Measurements from ENCODE around the gene TMEM121.
A peak's percentile ranks its signal among the peaks of the same experiment; 100 is the strongest.

Gene TMEM121

DNA sequence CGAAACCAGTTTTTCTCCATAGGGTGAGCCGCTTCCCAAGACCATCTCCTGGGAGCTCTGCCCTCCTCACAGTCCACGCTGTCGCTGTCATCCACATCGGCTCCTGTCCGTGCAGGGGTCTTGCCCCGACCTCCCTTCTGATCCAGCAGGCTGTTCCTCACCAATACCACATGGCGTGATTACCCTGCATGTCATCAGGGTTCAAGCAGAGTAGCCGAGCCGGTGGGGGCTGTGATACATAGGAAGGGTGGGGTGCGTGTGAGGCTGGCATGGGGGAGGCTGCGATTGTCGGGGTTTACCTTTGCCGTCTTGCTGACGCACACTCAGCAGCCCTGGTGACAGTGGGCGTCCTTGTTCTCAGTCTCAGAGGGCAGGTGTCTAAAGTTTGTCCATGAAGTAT, 18.3 kb upstream of the TMEM121 start:
- Histone ChIP-seq H3K4me1 (no peaks in the 10 kb centered on the region; the same call in 1 of the 2 replicates), H3K27me3 (peaks cover 35% of the 10 kb centered on the region), H3K36me3 (no peaks in the 10 kb centered on the region), H3K9me3 (no peaks in the 10 kb centered on the region), H3K4me3 (ENCODE audit: low read depth, low read length) (no peak overlapping the region)
- TF ChIP-seq, protein P1, sequence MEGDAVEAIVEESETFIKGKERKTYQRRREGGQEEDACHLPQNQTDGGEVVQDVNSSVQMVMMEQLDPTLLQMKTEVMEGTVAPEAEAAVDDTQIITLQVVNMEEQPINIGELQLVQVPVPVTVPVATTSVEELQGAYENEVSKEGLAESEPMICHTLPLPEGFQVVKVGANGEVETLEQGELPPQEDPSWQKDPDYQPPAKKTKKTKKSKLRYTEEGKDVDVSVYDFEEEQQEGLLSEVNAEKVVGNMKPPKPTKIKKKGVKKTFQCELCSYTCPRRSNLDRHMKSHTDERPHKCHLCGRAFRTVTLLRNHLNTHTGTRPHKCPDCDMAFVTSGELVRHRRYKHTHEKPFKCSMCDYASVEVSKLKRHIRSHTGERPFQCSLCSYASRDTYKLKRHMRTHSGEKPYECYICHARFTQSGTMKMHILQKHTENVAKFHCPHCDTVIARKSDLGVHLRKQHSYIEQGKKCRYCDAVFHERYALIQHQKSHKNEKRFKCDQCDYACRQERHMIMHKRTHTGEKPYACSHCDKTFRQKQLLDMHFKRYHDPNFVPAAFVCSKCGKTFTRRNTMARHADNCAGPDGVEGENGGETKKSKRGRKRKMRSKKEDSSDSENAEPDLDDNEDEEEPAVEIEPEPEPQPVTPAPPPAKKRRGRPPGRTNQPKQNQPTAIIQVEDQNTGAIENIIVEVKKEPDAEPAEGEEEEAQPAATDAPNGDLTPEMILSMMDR (IDR thresholded peaks at IDR 0.05; ENCODE audit: low read depth, low read length), result no peak
- DNase-seq, result no peak

- no peaks in the 10 kb centered on the region for H3K9me3 ChIP-seq
- H3K4me3 ChIP-seq (ENCODE audit: low read depth, low read length), result no peak overlapping the region
- DNase-seq, result no peak
- H3K4me1 ChIP-seq, result no peaks in the 10 kb centered on the region; the same call in 1 of the 2 replicates
- TF ChIP-seq, protein P1 (IDR thresholded peaks at IDR 0.05; ENCODE audit: low read depth, low read length), result no peak
- H3K36me3 ChIP-seq, result no peaks in the 10 kb centered on the region
- H3K27me3 ChIP-seq, result peaks cover 35% of the 10 kb centered on the region
These were observed 17.8 kb upstream of the TMEM121 start for GRCh38 chr14:105508601-105509000.

GRCh38 chr14:105517096-105517495, 9.3 kb upstream of the TMEM121 start:
- Histone ChIP-seq H3K4me1 (peaks cover 4% of the 10 kb centered on the region; the same call in 1 of the 2 replicates), H3K36me3 (no peaks in the 10 kb centered on the region), H3K9me3 (peaks cover 6% of the 10 kb centered on the region), H3K4me3 (ENCODE audit: low read depth, low read length) (no peak overlapping the region), H3K27me3 (peaks cover 10% of the 10 kb centered on the region)
- no peak for DNase-seq
- TF ChIP-seq, protein P1 (IDR thresholded peaks at IDR 0.05; ENCODE audit: low read depth, low read length), result no peak

DNA sequence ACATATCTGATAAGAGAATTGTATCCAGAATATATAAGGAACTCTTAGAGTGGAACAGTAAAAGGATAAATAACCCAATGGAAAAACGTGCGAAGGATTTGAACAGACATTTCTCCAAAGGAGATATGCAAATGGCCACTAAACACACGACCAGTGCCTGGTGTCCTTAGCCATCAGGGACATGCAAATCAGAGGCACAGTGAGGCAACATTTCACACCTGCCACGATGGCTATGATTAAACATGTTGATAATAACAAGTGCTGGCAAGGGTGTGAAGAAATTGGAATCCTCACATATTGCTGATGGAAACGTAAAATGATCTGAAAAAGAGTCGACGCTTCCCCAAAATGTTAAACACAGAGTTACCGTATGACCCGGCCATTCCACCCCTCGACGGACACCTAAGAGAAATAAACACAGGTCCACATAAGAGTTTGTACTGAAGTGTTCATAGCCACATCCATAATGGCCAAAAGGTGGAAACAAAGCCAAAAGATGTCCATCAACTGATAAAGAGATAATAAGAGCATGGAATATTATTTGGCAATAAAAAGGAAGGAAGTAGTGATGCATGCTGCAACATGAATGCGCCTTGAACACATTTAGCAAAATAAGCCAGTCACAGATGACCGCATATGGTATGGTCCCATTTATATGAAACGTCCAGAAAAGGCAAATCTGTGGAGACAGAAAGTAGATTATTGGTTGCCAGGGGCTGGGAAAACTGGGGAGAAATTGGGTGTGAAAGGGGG, 6.3 kb upstream of the TMEM121 start:
- Histone ChIP-seq H3K27me3 (no peaks in the 10 kb centered on the region), H3K36me3 (no peaks in the 10 kb centered on the region)
- DNase-seq, result no peak

GRCh38 chr14:105525326-105525725, 1.1 kb upstream of the TMEM121 start:
- DNase-seq, result no peak
- no peaks in the 10 kb centered on the region for H3K27me3 ChIP-seq
- H3K4me1 ChIP-seq, result no peaks in the 10 kb centered on the region
- 0 out of 2 replicates have a peak, but pooled peaks cover 2% of the 10 kb centered on the region for H3K9me3 ChIP-seq
- H3K4me3 ChIP-seq (ENCODE audit: low read depth, low read length), result no peak overlapping the region
- no peaks in the 10 kb centered on the region; the same call in 1 of the 2 replicates for H3K36me3 ChIP-seq
- TF ChIP-seq, protein P1 (IDR thresholded peaks at IDR 0.05; ENCODE audit: low read depth, low read length), result no peak

More for the DNA sequence above, 6.3 kb upstream of the TMEM121 start:
- Histone ChIP-seq H3K4me3 (ENCODE audit: low read depth, low read length) (no peak overlapping the region), H3K9me3 (peaks cover 6% of the 10 kb centered on the region), H3K4me1 (peaks cover 4% of the 10 kb centered on the region; the same call in 1 of the 2 replicates)
- TF ChIP-seq, protein P1 (IDR thresholded peaks at IDR 0.05; ENCODE audit: low read depth, low read length), result no peak

GRCh38 chr14:105526776-105527380, 495 bp downstream of the TMEM121 start:
- Histone ChIP-seq H3K4me3 (ENCODE audit: low read depth, low read length) (peak overlapping the region; percentile 51), H3K27me3 (no peaks in the 10 kb centered on the region), H3K36me3 (no peaks in the 10 kb centered on the region; the same call in 1 of the 2 replicates), H3K4me1 (no peaks in the 10 kb centered on the region), H3K9me3 (0 out of 2 replicates have a peak, but pooled peaks cover 2% of the 10 kb centered on the region)
- DNase-seq, result no peak
- TF ChIP-seq, protein P1 (IDR thresholded peaks at IDR 0.05; ENCODE audit: low read depth, low read length), result no peak
